H9 (cell line): ENCODE results near the gene KCNIP1. TPM values are rescaled to one million over a fixed set of nuclear protein-coding genes. Genes with fewer than 3 reads are reported as not detected.
A peak's percentile ranks its signal among the peaks of the same experiment; 100 is the strongest.

Experiments used
- DNase-seq: peaks from one replicate; pipeline ENCODE4 v3.0.0-alpha.2; 2017
- H2AFZ ChIP-seq: one replicate; pipeline ENCODE4 v1.6.1; 2013; ENCODE audit warnings: mild to moderate bottlenecking, low read length, control low read depth, moderate library complexity
- H2AK5ac ChIP-seq: 2 replicates; pipeline ENCODE4 v1.6.1; 2013; ENCODE audit warnings: low read length, control low read depth, mixed read lengths; ENCODE audit not compliant: insufficient read length
- H2BK120ac ChIP-seq: one replicate; pipeline ENCODE4 v1.6.1; 2013; ENCODE audit warnings: low read depth, mild to moderate bottlenecking, low read length, control low read depth, inconsistent platforms; ENCODE audit not compliant: poor library complexity, severe bottlenecking
- H2BK12ac ChIP-seq: 2 replicates; pipeline ENCODE4 v1.6.1; 2013; ENCODE audit warnings: low read length, control low read depth, mixed read lengths, low read depth; ENCODE audit not compliant: insufficient read length
- H2BK15ac ChIP-seq: 2 replicates; pipeline ENCODE4 v1.6.1; 2013; ENCODE audit warnings: low read depth, low read length, control low read depth
- H2BK20ac ChIP-seq: one replicate; pipeline ENCODE4 v1.6.1; 2013; ENCODE audit warnings: low read depth, mild to moderate bottlenecking, low read length, control low read depth, inconsistent platforms; ENCODE audit not compliant: poor library complexity, severe bottlenecking
- H2BK5ac ChIP-seq: 2 replicates; pipeline ENCODE4 v1.6.1; 2013; ENCODE audit warnings: low read length, control low read depth, mixed read lengths; ENCODE audit not compliant: insufficient read length
- H3K14ac ChIP-seq: 2 replicates; pipeline ENCODE4 v1.6.1; 2013; ENCODE audit warnings: low read length, control low read depth; ENCODE audit not compliant: insufficient read depth
- H3K18ac ChIP-seq: 2 replicates; pipeline ENCODE4 v1.6.1; 2013; ENCODE audit warnings: low read depth, mild to moderate bottlenecking, mixed read lengths, low read length, control low read depth; ENCODE audit not compliant: insufficient read length
- H3K23ac ChIP-seq: 2 replicates; pipeline ENCODE4 v1.6.1; 2013; ENCODE audit warnings: low read length, control low read depth, mixed read lengths, low read depth; ENCODE audit not compliant: insufficient read length
- H3K23me2 ChIP-seq: 2 replicates; pipeline ENCODE4 v1.6.1; 2013; ENCODE audit warnings: low read depth, mild to moderate bottlenecking, mixed read lengths, low read length, control low read depth; ENCODE audit not compliant: insufficient read length, poor library complexity, severe bottlenecking
- H3K27ac ChIP-seq: 2 replicates; pipeline ENCODE4 v1.5.1; 2013; ENCODE audit warnings: low read length, control low read depth, mixed read lengths, low read depth; ENCODE audit not compliant: insufficient read length
- H3K27me3 ChIP-seq: 2 replicates; pipeline ENCODE4 v1.6.1; 2013; ENCODE audit warnings: low read length, control low read depth, inconsistent platforms; ENCODE audit not compliant: insufficient read depth
- H3K4ac ChIP-seq: 2 replicates; pipeline ENCODE4 v1.6.1; 2013; ENCODE audit warnings: low read depth, mild to moderate bottlenecking, control low read depth, inconsistent platforms, low read length, moderate library complexity
- H3K4me1 ChIP-seq: 2 replicates; pipeline ENCODE4 v1.6.1; 2013; ENCODE audit warnings: low read length, control low read depth, inconsistent platforms; ENCODE audit not compliant: insufficient read depth
- H3K4me2 ChIP-seq: 2 replicates; pipeline ENCODE4 v1.6.1; 2013; ENCODE audit warnings: low read length, control low read depth, mixed read lengths; ENCODE audit not compliant: insufficient read length, insufficient read depth
- H3K56ac ChIP-seq: 2 replicates; pipeline ENCODE4 v1.6.1; 2013; ENCODE audit warnings: low read depth, mild to moderate bottlenecking, mixed read lengths, low read length, control low read depth; ENCODE audit not compliant: insufficient read length
- H3K79me1 ChIP-seq: 2 replicates; pipeline ENCODE4 v1.6.1; 2013; ENCODE audit warnings: low read depth, mild to moderate bottlenecking, moderate library complexity, low read length, control low read depth, inconsistent platforms; ENCODE audit not compliant: insufficient read depth, poor library complexity, severe bottlenecking
- H3K79me2 ChIP-seq: 2 replicates; pipeline ENCODE4 v1.6.1; 2013; ENCODE audit warnings: low read length, control low read depth, inconsistent platforms; ENCODE audit not compliant: insufficient read depth
- H3K9ac ChIP-seq: 2 replicates; pipeline ENCODE4 v1.6.1; 2013; ENCODE audit warnings: low read length, control low read depth, mixed read lengths; ENCODE audit not compliant: insufficient read length; ENCODE audit errors: extremely low read depth
- H3K9me3 ChIP-seq: one replicate; pipeline ENCODE4 v1.6.1; 2013; ENCODE audit warnings: low read depth, low read length, inconsistent platforms; ENCODE audit not compliant: control insufficient read depth
- H3T11ph ChIP-seq: one replicate; pipeline ENCODE4 v1.6.1; 2013; ENCODE audit warnings: mild to moderate bottlenecking, low read length, control low read depth, inconsistent platforms
- H4K20me1 ChIP-seq: one replicate; pipeline ENCODE4 v1.6.1; 2013; ENCODE audit not compliant: control insufficient read depth, insufficient read length, insufficient read depth
- H4K5ac ChIP-seq: 2 replicates; pipeline ENCODE4 v1.6.1; 2013; ENCODE audit warnings: low read depth, mild to moderate bottlenecking, mixed read lengths, low read length, control low read depth; ENCODE audit not compliant: insufficient read length
- H4K8ac ChIP-seq: replicated peaks from 2 replicates; pipeline ENCODE4 v1.6.1; 2013; ENCODE audit warnings: low read length, control low read depth, mixed read lengths, low read depth; ENCODE audit not compliant: insufficient read length
- H4K91ac ChIP-seq: 2 replicates; pipeline ENCODE4 v1.6.1; 2013; ENCODE audit warnings: low read depth, mild to moderate bottlenecking, moderate library complexity, mixed read lengths, low read length, control low read depth; ENCODE audit not compliant: insufficient read length
- H3K27ac Mint-ChIP-seq, 3 experiments: 2 replicates in 2 of 3; 3 replicates in 1 of 3; pipeline ENCODE4 v1.8.0; 2020 to 2021; ENCODE audit warnings: mixed read lengths in 3 of 3, mild to moderate bottlenecking in 1 of 3, moderate library complexity in 1 of 3
- H3K27me3 Mint-ChIP-seq: 2 replicates; pipeline ENCODE4 v1.8.0; 2021; ENCODE audit warnings: low read depth, mild to moderate bottlenecking, moderate library complexity, mixed read lengths
- H3K36me3 Mint-ChIP-seq, 3 experiments: 2 replicates in 2 of 3; 3 replicates in 1 of 3; pipeline ENCODE4 v1.8.0; 2020 to 2021; ENCODE audit warnings: low read depth in 3 of 3, mixed read lengths in 3 of 3; ENCODE audit not compliant: insufficient read depth in 1 of 3
- H3K4me1 Mint-ChIP-seq, 2 experiments: 2 replicates each; pipeline ENCODE4 v1.8.0; 2020; ENCODE audit warnings: mixed read lengths in 2 of 2
- H3K4me3 Mint-ChIP-seq, 2 experiments: 2 replicates in 1 of 2; 3 replicates in 1 of 2; pipeline ENCODE4 v1.8.0; 2020 to 2021; ENCODE audit warnings: mild to moderate bottlenecking in 2 of 2, mixed read lengths in 2 of 2, moderate library complexity in 1 of 2
- H3K9me3 Mint-ChIP-seq, 2 experiments: 2 replicates in 1 of 2; 3 replicates in 1 of 2; pipeline ENCODE4 v1.8.0; 2020; ENCODE audit warnings: mild to moderate bottlenecking in 2 of 2, mixed read lengths in 2 of 2, moderate library complexity in 1 of 2
- WGBS: extraction: QIAGEN DNeasy Blood & Tissue Kit; methylation state at CpG from one replicate; pipeline ENCODE4 v1.1.7; 2013; ENCODE audit warnings: missing lambda C conversion rate, low lambda C conversion rate, mixed read lengths; ENCODE audit not compliant: insufficient read length; ENCODE audit errors: extremely low coverage; 5-methylcytosine and 5-hydroxymethylcytosine counted together
- total RNA-seq: library from RNA; stranded (reverse); gene quantifications from 2 replicates; pipeline ENCODE4 v1.2.1, GENCODE V29; 2021
- TF ChIP-seq, protein P1 (sequence below): fragments of 200-600 bp; sonication (generic); conservative IDR thresholded peaks from 3 replicates; pipeline ENCODE4 v1.8.0; 2021; ENCODE audit warnings: antibody characterized with exemption, mild to moderate bottlenecking

Gene KCNIP1
- total RNA-seq, 1 experiment from 2014 or later = 0.63 TPM

DNA sequence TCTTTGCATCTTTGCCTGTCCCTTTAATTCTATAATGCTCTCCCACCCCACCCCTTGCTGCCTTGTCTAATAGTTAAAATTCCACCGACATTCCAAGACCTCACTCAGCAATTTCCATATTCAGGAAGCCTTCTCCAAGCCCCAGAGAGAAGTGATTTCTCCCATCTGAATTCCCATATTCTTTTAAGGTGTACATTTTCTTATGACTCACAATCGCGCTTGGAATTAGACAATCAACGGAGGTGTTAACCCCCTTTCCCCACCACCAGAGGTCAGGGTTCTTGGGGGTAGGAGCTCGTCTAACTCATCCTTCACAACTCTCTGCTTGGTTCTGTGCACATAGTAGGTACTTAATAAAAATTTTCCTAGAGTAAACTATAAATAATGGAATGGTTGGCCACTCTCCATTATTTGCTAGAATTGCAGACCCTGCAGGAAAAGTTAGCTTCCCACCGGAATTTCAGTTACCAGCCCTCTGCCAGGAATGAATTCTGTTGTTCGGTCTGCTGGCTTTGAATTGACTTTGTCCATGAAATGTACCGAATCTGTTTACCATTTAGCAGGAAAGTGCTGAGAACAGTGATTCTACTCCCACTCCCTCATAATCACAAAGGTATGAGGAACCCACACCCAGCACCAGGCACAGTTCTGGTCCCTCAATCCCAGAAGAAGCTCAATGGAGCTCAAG, 5.0 kb downstream of the KCNIP1 start:
- no peak overlapping the region for H3K27ac ChIP-seq
- H3K23me2 ChIP-seq = no peaks in the 10 kb centered on the region
- Mint-ChIP-seq H3K36me3 (no peaks in the 10 kb centered on the region), H3K27me3 (peaks cover 27% of the 10 kb centered on the region), H3K27ac (no peak overlapping the region), H3K9me3 (no peaks in the 10 kb centered on the region; a peak in 1 of 5 replicates), H3K4me1 (peaks cover 9 to 10% of the 10 kb centered on the region in 2 experiments), H3K4me3 (no peak overlapping the region)
- no peaks in the 10 kb centered on the region for H4K20me1 ChIP-seq
- no peak overlapping the region for H3T11ph ChIP-seq
- H2AK5ac ChIP-seq = no peak overlapping the region
- no peaks in the 10 kb centered on the region for H3K4me1 ChIP-seq
- H3K23ac ChIP-seq = no peak overlapping the region
- H3K79me1 ChIP-seq = no peaks in the 10 kb centered on the region
- peaks cover 13% of the 10 kb centered on the region; the same call in 1 of the 2 replicates for H3K27me3 ChIP-seq
- H3K9ac ChIP-seq = no peak overlapping the region
- no peak overlapping the region for H3K4ac ChIP-seq
- no peak overlapping the region for H3K18ac ChIP-seq
- H3K56ac ChIP-seq = no peak overlapping the region
- H2BK12ac ChIP-seq = no peak overlapping the region
- H2BK5ac ChIP-seq = no peak overlapping the region
- TF ChIP-seq, protein P1, sequence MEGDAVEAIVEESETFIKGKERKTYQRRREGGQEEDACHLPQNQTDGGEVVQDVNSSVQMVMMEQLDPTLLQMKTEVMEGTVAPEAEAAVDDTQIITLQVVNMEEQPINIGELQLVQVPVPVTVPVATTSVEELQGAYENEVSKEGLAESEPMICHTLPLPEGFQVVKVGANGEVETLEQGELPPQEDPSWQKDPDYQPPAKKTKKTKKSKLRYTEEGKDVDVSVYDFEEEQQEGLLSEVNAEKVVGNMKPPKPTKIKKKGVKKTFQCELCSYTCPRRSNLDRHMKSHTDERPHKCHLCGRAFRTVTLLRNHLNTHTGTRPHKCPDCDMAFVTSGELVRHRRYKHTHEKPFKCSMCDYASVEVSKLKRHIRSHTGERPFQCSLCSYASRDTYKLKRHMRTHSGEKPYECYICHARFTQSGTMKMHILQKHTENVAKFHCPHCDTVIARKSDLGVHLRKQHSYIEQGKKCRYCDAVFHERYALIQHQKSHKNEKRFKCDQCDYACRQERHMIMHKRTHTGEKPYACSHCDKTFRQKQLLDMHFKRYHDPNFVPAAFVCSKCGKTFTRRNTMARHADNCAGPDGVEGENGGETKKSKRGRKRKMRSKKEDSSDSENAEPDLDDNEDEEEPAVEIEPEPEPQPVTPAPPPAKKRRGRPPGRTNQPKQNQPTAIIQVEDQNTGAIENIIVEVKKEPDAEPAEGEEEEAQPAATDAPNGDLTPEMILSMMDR = peak; percentile 68
- no CpG with 5 or more reads among the region's 8 CpGs for WGBS
- H3K14ac ChIP-seq = no peak overlapping the region
- no peak overlapping the region for H2BK120ac ChIP-seq
- no peaks in the 10 kb centered on the region for H3K79me2 ChIP-seq
- H3K4me2 ChIP-seq = no peak overlapping the region
- H2AFZ ChIP-seq = no peak overlapping the region
- no peaks in the 10 kb centered on the region for H3K9me3 ChIP-seq
- no peak for DNase-seq
- H2BK15ac ChIP-seq = no peak overlapping the region
- no peak overlapping the region for H4K91ac ChIP-seq
- no peak overlapping the region for H4K8ac ChIP-seq
- no peak overlapping the region for H4K5ac ChIP-seq
- H2BK20ac ChIP-seq = no peak overlapping the region
